HG02973 (cell line): ENCODE measurements around the gene ASMTL.
"Not testable (repeated sequence)": the region's sequence is repeated elsewhere in the genome, so short reads cannot be mapped to it uniquely, and the experiment has no call there.

Experiments used
- ATAC-seq: cut with Tn5 transposase; IDR thresholded peaks from one replicate; pipeline ENCODE4 v1.9.1; 2021; ENCODE audit warnings: moderate library complexity; ENCODE audit not compliant: unreplicated experiment

ASMTL gene, protein sequence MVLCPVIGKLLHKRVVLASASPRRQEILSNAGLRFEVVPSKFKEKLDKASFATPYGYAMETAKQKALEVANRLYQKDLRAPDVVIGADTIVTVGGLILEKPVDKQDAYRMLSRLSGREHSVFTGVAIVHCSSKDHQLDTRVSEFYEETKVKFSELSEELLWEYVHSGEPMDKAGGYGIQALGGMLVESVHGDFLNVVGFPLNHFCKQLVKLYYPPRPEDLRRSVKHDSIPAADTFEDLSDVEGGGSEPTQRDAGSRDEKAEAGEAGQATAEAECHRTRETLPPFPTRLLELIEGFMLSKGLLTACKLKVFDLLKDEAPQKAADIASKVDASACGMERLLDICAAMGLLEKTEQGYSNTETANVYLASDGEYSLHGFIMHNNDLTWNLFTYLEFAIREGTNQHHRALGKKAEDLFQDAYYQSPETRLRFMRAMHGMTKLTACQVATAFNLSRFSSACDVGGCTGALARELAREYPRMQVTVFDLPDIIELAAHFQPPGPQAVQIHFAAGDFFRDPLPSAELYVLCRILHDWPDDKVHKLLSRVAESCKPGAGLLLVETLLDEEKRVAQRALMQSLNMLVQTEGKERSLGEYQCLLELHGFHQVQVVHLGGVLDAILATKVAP

DNA sequence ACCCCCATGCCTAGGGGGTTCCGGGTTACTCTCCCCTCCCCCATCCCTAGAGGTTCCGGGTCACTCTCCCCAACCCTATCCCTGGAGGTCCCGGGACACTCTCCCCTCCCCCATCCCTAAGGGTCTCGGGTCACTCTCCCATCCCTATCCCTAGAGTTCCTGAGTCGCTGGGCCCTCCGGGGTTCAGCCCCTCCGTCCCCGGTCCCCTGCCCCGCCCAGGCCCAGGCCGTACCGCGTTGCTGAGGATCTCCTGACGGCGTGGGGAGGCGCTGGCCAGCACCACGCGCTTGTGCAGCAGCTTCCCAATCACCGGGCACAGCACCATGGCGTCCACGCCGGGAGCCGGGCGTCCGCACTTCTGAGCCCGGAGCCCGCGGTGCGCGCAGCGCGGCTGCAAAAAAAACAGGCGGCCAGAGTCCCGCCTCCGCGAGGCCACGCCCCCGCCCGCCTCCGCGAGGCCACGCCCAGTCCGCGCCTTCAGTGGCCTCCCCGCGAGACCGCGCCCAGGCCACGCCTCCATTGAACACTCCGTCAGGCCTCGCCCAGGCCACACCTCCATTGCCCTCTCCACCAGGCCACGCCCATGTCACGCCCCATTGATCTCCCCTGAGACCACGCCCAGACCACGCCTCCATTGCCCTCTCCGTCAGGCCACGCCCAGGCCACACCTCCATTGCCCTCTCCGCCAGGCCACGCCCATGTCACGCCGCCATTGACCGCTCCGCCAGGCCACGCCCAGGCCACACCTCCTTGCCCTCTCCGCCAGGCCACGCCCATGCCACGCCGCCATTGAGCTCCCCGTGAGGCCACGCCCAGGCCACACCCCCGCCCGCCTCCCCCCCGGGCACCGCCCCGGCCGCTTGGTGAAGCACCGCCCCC lies at the start of gene ASMTL:
Gene ASMTL (minus strand): TSS at position 394 of the 879 bp plus-strand sequence. CDS start 69 bp downstream, at position 325.
- peak; percentile 66 for ATAC-seq

DNA sequence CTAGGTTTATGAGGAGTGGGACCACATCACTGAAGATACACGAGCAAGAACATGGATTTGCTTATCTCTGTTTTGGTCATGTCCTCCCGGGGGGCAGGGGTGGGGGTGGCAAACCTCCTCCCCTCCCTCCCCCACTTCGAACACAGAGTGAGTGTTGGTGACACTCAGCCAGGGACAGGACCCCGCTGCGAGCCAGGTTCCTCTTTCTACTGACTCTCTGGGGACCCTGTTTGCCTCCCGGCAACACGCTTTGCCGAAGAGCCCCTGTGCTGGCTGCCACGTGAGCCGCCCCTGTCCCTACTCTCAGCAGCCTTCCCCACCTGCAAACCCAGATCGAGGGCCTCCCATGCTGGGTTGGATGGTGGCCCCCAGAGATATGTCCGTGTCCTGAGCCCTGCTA lies 49.5 kb upstream of the ASMTL start:
- peak; percentile 39 for ATAC-seq

DNA sequence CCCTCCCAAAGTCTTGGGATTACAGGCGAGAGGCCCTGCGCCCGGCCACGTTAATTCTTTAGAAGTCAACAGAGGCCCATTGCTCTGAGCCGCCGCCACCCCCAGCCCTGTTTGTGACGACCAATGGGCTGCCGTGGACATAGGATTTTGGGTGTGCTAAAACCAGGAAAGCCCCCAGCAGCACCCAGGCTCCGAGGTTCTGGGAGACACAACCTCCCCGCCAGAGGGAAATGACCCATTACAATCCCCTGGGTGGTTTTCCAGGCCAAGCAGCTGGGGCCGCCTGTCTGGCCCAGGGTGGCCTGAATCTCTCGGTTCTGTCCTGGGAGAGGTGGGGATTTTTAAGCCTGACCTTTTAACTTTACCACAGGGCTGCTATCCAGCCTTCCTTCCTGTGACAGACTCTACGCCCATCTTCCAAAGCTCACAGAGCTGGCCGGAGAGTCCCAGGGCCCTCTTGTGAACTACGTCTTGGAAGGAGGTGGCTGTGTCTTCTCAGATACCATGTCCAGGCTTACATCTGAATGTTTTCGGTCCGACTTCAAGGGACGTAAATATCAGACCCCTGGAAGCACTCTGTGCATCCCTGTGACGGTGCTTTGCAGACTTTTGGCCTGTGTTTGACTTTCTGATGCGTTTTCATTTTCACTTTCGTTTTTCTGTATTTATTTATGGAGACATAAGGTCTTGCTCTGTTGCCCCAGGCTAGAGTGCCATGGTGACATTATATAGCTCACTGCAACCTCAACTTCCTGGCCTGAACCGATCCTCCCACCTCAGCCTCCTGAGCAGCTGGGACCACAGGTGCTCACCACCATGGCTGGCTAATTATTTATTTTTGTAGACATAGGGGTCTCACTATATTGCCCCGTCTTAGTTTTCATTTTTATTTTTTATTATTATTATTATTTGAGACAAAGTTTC lies 48.3 kb upstream of the ASMTL start:
- peak; percentile 68 for ATAC-seq

DNA sequence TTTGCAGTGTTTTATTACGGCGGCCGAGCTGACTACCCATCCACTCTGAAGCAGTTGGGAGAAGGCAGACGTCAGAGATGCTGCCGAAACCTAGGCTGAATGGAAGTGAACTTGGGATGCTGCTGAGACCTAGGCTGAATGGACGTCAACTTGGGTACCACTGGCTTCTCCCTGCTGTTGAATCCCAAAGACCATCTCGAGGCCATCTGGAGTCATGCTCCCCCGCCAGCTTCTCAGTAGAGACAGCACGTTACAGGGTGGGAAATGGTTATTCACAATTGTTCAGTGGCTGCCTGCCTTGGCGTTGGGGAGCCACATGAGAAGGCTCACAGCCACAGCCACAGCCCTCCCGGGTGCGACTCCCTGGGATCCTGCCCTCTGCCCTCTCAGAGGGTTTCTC lies 43.4 kb upstream of the ASMTL start:
- no peak for ATAC-seq

DNA sequence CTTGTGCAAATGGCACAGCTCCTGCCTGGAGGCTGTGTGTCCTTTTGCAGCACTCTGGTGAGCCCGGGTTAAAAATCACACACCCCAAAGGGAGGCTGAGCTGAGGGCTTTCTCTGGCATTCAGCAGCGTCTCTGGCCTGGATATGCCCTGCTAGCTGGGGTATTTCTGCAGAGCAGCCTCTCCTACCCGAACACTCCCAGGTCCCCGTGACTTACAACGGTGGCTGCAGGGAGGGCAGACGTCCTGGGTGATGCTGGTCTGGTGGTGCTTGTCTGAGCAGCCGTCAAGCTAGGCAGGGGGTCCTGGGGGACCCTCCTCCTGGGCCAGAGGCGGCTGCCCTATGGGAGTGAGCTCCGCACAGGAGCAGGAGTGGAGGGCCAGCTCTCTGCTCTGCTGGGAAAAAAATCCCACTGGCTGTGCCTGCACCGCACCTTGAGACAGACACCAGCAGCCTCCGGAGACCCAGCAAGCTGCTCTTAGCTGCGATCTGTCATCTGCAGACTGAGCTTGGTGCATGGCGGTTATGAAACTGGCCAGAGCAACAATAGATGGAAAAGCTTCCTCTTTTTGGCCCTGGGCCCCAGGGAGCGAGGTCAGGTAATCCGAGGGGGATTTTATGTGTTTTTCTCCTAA lies 41.3 kb upstream of the ASMTL start:
- ATAC-seq = peak; percentile 48

DNA sequence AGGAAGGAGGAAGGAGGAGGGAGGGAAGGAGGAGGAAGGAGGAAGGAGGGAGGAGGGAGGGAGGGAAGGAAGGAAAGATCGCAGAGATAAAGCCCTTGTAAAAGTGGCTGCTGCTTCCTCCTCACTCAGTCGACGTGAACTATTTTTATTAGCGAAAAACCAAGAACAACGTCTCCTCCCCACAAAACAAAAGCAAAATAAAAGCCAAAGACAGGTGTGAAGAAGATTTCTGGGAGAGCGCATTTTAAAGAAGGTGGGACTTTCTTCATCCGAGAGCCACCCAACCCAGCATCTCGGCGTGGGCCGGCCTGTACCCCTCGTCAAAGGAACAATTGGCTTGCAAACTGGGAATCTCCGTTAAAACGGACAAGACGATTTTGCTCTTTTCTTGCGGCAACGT lies 40.7 kb upstream of the ASMTL start:
- ATAC-seq = no peak

DNA sequence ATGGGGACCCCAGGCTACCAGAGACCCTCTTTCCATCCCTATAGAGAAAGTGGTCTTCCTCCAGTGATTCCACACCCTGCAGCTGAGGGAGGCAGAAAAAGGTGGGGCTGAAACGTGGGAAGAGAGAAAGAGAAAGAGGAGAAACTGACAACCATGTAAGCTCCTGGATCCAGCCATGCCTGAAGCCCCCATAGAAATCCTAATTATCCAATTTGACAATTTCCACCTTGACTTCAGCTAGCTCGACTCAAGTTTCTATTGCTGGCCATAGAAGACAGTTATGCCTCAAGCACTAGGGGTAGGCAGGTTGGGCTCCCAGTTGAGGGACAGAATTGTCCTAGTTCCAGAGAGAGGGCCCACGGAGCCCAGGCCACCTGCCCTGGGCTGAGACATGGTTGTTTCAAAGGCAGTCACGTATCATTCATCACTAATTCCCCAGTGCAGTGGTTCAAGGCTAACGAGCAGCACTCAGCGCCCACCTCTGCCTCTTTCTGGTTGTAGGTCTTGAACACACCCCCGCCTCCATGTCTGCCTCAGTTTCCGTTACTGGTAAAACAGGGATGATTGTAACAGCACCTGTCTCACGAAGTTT lies 39.8 kb upstream of the ASMTL start:
- no peak for ATAC-seq

DNA sequence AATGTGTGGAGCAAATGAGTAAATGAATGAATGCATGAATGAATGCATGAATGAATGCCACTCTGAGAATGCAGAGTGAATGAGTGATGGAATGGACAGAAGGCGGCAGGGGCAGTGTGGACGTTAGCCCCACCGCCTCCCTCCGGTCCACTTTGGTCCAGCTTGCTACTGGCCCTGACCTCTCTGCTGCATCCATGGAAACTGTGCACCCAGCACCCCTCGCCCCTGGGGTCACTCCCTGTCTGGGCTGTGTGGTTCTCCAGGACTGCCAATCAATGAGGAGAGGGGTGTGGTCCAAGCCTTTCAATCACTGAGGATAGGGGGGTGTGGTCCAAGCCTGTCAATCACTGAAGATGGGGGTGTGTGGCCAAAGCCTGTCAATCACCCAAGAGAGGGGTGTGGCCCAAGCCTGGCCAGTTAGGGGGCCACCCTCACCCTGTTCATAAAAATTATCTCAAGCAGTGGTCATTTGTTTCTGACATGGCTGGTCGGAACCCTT lies 39.2 kb upstream of the ASMTL start:
- peak; percentile 80 for ATAC-seq

DNA sequence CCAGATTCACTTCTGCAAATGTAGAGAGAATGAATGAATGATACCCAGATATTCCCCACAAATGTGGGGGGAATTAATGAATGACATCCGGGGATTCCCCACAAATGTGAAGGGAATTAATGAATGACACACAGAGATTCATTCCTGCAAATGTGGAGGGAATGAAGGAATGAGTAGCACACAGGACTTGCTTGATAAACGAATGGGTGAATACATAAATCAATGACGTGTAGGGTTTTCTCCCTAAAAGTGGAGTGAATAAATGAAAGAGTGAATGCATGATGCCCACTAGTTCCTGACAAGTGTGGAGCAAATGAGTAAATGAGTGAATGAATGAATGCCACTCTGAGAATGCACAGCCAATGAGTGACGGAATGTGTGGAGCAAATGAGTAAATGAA lies 38.5 kb upstream of the ASMTL start:
- ATAC-seq = not testable (repeated sequence)

DNA sequence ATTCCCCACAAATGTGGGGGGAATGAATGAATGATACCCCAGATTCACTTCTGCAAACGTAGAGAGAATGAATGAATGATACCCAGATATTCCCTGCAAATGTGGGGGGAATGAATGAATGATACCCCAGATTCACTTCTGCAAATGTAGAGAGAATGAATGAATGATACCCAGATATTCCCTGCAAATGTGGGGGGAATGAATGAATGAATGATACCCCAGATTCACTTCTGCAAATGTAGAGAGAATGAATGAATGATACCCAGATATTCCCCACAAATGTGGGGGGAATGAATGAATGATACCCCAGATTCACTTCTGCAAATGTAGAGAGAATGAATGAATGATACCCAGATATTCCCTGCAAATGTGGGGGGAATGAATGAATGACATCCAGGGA lies 38.0 kb upstream of the ASMTL start:
- not testable (repeated sequence) for ATAC-seq

DNA sequence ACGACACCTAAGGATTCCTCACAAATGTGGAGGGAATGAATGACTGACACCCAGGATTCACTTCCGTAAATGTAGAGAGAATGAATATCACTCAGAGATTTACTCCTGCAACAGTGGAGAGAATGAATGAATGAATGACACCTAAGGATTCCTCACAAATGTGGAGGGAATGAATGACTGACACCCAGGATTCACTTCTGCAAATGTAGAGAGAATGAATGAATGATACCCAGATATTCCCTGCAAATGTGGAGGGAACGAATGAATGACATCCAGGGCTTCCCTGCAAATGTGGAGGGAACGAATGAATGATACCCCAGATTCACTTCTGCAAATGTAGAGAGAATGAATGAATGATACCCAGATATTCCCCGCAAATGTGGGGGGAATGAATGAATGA lies 36.6 kb upstream of the ASMTL start:
- ATAC-seq = not testable (repeated sequence)

DNA sequence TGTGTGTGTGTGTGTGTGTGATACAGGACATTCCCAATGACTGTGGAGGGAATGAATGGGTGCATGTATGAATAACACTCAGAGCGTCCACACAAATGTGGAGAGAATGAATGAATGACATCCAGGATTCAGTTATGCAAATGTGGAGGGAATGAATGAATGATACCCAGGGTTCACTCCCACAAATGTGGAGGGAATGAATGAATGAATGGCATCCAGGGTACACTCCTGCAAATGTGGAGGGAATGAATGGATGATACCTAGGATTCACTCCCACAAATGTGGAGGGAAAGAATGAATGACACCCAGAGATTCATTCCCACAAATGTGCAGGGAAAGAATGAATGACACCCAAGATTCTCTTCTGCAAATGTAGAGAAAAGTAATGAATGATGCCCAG lies 36.0 kb upstream of the ASMTL start:
- ATAC-seq = no peak

DNA sequence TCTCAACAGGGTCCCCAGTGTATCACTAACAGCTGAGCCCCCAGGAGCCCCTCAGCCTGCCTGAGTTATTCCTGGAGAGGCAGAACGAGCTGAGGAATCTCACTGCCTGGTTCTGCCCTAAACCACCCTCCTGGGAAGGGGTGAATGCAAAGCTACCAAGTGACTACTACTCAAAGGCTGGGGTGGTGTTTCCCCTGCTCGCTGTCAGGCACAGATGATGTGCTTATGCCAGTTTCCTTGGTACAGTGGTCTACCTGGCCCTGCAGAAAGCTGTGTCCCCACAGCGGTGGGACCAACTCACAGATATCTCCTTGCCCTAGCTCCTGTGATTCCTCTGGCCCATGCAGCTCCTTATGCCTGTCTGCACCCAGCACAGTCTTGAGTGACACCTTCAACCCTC lies 35.4 kb upstream of the ASMTL start:
- no peak for ATAC-seq

DNA sequence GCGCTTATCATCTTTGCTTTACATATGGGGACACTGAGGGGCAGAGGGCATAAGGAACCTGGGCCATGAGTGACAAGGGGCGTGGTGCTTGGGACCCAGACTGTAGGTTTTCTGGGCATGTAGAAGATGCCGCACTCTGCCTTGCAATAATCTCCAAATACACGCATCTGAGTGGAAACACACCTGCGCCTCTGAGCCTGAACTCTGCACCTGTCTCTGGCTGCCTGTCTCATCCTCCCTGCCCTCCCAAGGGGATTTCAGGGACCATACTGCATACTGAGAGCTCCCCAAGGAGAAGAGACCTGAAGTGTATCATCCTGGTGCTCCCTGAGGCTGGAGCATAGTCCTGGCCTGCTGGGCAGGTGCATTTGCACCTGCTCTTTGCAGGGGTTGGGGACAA lies 34.7 kb upstream of the ASMTL start:
- no peak for ATAC-seq

DNA sequence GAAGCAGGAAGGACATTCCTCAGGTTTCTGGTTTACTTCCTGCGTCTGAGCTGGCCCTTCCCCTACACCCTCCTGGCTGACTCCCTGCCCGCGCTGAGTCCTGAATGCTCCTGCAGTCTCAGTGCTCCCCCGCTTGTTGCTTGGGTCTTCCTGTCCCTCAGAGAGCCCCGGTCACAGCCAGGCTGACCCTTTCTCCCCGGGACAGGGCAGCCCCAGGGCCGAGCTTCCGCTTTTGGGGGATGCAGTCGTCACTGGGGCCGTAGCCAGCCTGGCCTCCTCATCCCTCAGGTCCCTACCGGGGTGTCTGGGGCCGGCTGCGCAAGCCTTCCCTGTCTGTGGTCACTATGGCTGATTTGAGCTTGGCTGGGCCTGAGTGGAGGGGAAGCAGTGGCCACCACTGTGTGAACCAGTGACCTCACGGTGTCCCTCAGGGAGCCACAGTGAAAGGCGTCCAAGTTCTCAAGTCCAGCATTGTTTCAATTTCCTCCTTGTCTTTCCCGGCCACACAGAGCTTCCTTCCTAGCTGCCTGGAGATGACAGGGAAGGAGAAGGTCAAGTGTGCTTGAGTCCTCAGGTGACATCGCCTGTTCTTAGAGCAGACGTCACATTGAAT lies 34.1 kb upstream of the ASMTL start:
- ATAC-seq = no peak

DNA sequence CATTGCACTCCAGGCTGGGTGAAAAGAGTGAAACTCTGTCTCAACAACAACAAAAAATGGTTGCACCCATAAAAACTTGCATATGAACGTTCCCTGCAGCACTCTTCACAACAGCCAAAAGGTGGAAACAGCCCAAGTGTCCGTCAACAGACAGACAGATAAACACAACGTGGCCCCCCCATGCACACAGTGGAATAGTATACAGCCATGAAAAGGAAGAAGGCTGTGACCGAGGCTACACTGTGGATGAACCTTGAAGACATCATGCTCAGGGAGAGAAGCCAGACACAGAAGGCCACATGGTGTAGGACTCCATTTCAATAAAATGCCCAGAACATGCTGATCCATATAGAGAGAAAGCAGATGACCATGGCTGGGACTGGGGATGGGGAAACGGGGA lies 33.5 kb upstream of the ASMTL start:
- ATAC-seq = no peak

DNA sequence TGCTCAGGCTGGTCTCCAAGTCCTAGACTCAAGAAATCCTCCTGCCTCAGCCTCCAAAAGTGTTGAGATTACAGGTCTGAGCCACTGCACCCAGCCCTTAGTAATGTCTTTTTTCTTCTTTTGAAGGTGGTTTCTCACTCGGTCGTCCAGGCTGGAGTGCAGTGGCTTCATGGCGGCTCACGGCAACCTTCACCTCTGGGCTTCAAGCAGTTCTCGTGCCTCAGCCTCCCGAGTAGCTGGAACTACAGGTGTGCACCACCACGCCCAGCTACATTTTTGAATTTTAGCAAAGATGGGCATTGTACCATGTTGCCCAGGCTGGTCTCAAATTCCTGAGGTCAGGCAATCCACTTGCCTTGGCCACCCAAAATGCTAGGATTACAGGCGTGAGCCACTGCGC lies 32.3 kb upstream of the ASMTL start:
- no peak for ATAC-seq

DNA sequence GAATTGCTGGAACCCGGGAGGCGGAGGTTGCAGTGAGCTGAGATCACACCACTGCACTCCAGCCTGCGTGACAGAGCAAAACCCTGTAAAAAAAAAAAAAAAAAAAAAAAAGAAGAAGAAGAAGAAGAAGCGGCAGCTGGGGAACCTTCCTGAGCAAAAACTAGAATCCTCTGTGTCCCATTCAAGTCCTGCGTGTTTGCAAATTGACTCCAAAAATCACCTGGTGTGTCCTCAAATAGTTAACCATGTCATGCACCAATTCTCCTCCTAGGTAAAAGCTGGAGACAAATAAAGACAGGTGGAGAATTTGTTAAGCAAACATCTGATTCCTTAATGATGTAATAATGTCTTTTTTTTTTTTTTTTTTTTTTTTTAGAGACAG lies 31.9 kb upstream of the ASMTL start:
- no peak for ATAC-seq
